GM23338 (cell line): ENCODE data around the gene CPNE4. TPM values are rescaled to one million over a fixed set of nuclear protein-coding genes. Genes with fewer than 3 reads are reported as not detected.

ENCODE experiments used
- ATAC-seq: fragments of 200-7000 bp; cut with Tn5 transposase; 3 replicates; pipeline ENCODE4 v1.9.1; 2020
- DNase-seq: peaks from one replicate; pipeline ENCODE4 v3.0.0-alpha.2; 2015; ENCODE audit warnings: low spot score
- H2AFZ ChIP-seq: fragments of 200-600 bp; sonication (generic); 2 replicates; pipeline ENCODE4 v1.8.0; 2016; ENCODE audit warnings: antibody characterized with exemption, mild to moderate bottlenecking, moderate library complexity
- H3F3A ChIP-seq: fragments of 200-600 bp; sonication (generic); replicated peaks from 2 replicates; pipeline ENCODE4 v1.8.0; 2017; ENCODE audit warnings: antibody characterized with exemption, mixed run types, low read depth
- H3K27ac ChIP-seq: fragments of 200-600 bp; sonication (generic); 2 replicates; pipeline ENCODE4 v1.6.1; 2016; ENCODE audit warnings: low read depth
- H3K27me3 ChIP-seq: fragments of 200-600 bp; sonication (generic); 2 replicates; pipeline ENCODE4 v1.8.0; 2016; ENCODE audit warnings: mild to moderate bottlenecking, mixed run types, moderate library complexity; ENCODE audit not compliant: insufficient read depth
- H3K36me3 ChIP-seq: fragments of 200-600 bp; sonication (generic); 2 replicates; pipeline ENCODE4 v1.8.0; 2016; ENCODE audit warnings: mild to moderate bottlenecking; ENCODE audit not compliant: insufficient read depth
- H3K4me1 ChIP-seq: fragments of 200-600 bp; sonication (generic); 2 replicates; pipeline ENCODE4 v1.8.0; 2016; ENCODE audit warnings: mild to moderate bottlenecking, moderate library complexity; ENCODE audit not compliant: insufficient read depth
- H3K4me2 ChIP-seq: fragments of 200-600 bp; sonication (generic); 2 replicates; pipeline ENCODE4 v1.7.1; 2017; ENCODE audit warnings: mixed run types
- H3K4me3 ChIP-seq: fragments of 200-600 bp; sonication (generic); 2 replicates; pipeline ENCODE4 v1.6.1; 2016; ENCODE audit warnings: mixed run types
- H3K79me2 ChIP-seq: fragments of 200-600 bp; sonication (generic); replicated peaks from 2 replicates; pipeline ENCODE4 v1.8.0; 2017; ENCODE audit warnings: mild to moderate bottlenecking; ENCODE audit not compliant: insufficient read depth
- H3K9me2 ChIP-seq: fragments of 200-600 bp; sonication (generic); 2 replicates; pipeline ENCODE4 v1.8.0; 2017; ENCODE audit not compliant: insufficient read depth
- H4K20me1 ChIP-seq: fragments of 200-600 bp; sonication (generic); replicated peaks from 2 replicates; pipeline ENCODE4 v1.8.0; 2017; ENCODE audit warnings: mild to moderate bottlenecking; ENCODE audit not compliant: insufficient read depth
- H3K27ac Mint-ChIP-seq: 2 replicates; pipeline ENCODE4 v1.8.0; 2020; ENCODE audit warnings: inconsistent platforms, mild to moderate bottlenecking, moderate library complexity, mixed read lengths
- H3K27me3 Mint-ChIP-seq: 3 replicates; pipeline ENCODE4 v1.8.0; 2022; ENCODE audit warnings: low read depth, mild to moderate bottlenecking, moderate library complexity, mixed read lengths, inconsistent platforms; ENCODE audit not compliant: insufficient read depth, poor library complexity
- H3K36me3 Mint-ChIP-seq: 3 replicates; pipeline ENCODE4 v1.8.0; 2021; ENCODE audit warnings: low read depth, mild to moderate bottlenecking, inconsistent platforms, moderate library complexity, mixed read lengths
- H3K4me1 Mint-ChIP-seq: 3 replicates; pipeline ENCODE4 v1.8.0; 2020; ENCODE audit warnings: mild to moderate bottlenecking, inconsistent platforms, mixed read lengths
- H3K4me3 Mint-ChIP-seq: 3 replicates; pipeline ENCODE4 v1.8.0; 2021; ENCODE audit warnings: moderate library complexity, mild to moderate bottlenecking, inconsistent platforms, mixed read lengths
- H3K9me3 Mint-ChIP-seq: 3 replicates; pipeline ENCODE4 v1.8.0; 2020; ENCODE audit warnings: moderate library complexity, mild to moderate bottlenecking, inconsistent platforms, mixed read lengths
- CREB1 ChIP-seq: fragments of 250-450 bp; sonication (Bioruptor Pico); IDR thresholded peaks from 2 replicates; pipeline ENCODE4 v1.5.0; 2020; ENCODE audit warnings: low read depth, mild to moderate bottlenecking, moderate library complexity
- ETS1 ChIP-seq: IDR thresholded peaks from 2 replicates; pipeline ENCODE4 v1.6.1; 2016; ENCODE audit warnings: antibody characterized with exemption
- EZH2 ChIP-seq: fragments of 200-600 bp; sonication (generic); IDR thresholded peaks from one replicate; pipeline ENCODE4 v1.8.0; 2017; ENCODE audit warnings: antibody characterized with exemption, mild to moderate bottlenecking, low read depth; ENCODE audit not compliant: unreplicated experiment
- EZH2phosphoT487 ChIP-seq: fragments of 200-600 bp; sonication (generic); IDR thresholded peaks from one replicate; pipeline ENCODE4 v1.8.1; 2018; ENCODE audit warnings: antibody characterized with exemption; ENCODE audit not compliant: unreplicated experiment
- JUNB ChIP-seq: IDR thresholded peaks from one replicate; pipeline ENCODE4 v1.6.1; 2016; ENCODE audit warnings: antibody characterized with exemption; ENCODE audit not compliant: unreplicated experiment
- NANOG ChIP-seq: IDR thresholded peaks from 2 replicates; pipeline ENCODE4 v1.6.1; 2016; ENCODE audit warnings: antibody characterized with exemption, borderline replicate concordance
- STAT1 ChIP-seq: IDR thresholded peaks from one replicate; pipeline ENCODE4 v1.6.1; 2016; ENCODE audit warnings: antibody characterized with exemption; ENCODE audit not compliant: unreplicated experiment
- ZNF114 ChIP-seq: fragments of 250-450 bp; sonication (Bioruptor Pico); IDR thresholded peaks from 2 replicates; pipeline ENCODE4 v1.5.0; 2020; ENCODE audit warnings: mild to moderate bottlenecking, moderate library complexity
- ZNF331 ChIP-seq: fragments of 250-450 bp; sonication (Bioruptor Pico); IDR thresholded peaks from 2 replicates; pipeline ENCODE4 v1.5.0; 2020; ENCODE audit warnings: low read depth, mild to moderate bottlenecking, moderate library complexity
- polyA plus RNA-seq: library from polyadenylated mRNA; unstranded; fragments of >200 nt; fragmentation: Nextera tagmentation; extraction: Ambion mirVana; gene quantifications from 2 replicates; pipeline ENCODE4 v1.2.1, GENCODE V29; 2016
- total RNA-seq: library from RNA; depleted of rRNA; stranded (reverse); fragments of >200 nt; shearing (Covaris generic); gene quantifications from 2 replicates; pipeline ENCODE4 v1.2.3, GENCODE V29; 2014
- TF ChIP-seq, protein P1 (sequence below), 2 experiments: fragments of 200-600 bp in 1 of 2; sonication (generic) in 1 of 2; conservative IDR thresholded peaks; 2 replicates each; pipeline versions ENCODE4 v1.5.1 to v1.6.1; 2016 to 2017; ENCODE audit warnings: antibody characterized with exemption in 2 of 2, low read depth in 2 of 2, mild to moderate bottlenecking in 2 of 2, moderate library complexity in 1 of 2
- TF ChIP-seq, protein P2 (sequence below): IDR thresholded peaks from one replicate; pipeline ENCODE4 v1.6.1; 2018; ENCODE audit warnings: antibody characterized with exemption; ENCODE audit not compliant: unreplicated experiment

The CPNE4 gene
- total and polyA plus RNA-seq, 2 experiments from 2014 or later = 2.0 to 6.5 TPM

GRCh38 chr3:131896285-131896684 is 138.5 kb downstream of the CPNE4 start (continued):
- TF ChIP-seq ETS1 = no peak
- TF ChIP-seq, protein P1, sequence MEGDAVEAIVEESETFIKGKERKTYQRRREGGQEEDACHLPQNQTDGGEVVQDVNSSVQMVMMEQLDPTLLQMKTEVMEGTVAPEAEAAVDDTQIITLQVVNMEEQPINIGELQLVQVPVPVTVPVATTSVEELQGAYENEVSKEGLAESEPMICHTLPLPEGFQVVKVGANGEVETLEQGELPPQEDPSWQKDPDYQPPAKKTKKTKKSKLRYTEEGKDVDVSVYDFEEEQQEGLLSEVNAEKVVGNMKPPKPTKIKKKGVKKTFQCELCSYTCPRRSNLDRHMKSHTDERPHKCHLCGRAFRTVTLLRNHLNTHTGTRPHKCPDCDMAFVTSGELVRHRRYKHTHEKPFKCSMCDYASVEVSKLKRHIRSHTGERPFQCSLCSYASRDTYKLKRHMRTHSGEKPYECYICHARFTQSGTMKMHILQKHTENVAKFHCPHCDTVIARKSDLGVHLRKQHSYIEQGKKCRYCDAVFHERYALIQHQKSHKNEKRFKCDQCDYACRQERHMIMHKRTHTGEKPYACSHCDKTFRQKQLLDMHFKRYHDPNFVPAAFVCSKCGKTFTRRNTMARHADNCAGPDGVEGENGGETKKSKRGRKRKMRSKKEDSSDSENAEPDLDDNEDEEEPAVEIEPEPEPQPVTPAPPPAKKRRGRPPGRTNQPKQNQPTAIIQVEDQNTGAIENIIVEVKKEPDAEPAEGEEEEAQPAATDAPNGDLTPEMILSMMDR (conservative IDR thresholded peaks at IDR 0.05; ENCODE audit: low read depth in 2 of 2) = no peak

GRCh38 chr3:131895766-131896165 is 139.0 kb downstream of the CPNE4 start:
- no peaks in the 10 kb centered on the region for H3K9me3 Mint-ChIP-seq
- Histone ChIP-seq H3K79me2 (no peaks in the 10 kb centered on the region), H3K9me2 (no peaks in the 10 kb centered on the region), H3K4me2 (no peak overlapping the region), H4K20me1 (no peaks in the 10 kb centered on the region), H3K27ac (no peak overlapping the region), H3K4me3 (no peak overlapping the region), H3F3A (no peaks in the 10 kb centered on the region), H3K36me3 (no peaks in the 10 kb centered on the region), H3K4me1 (no peaks in the 10 kb centered on the region), H2AFZ (no peak overlapping the region), H3K27me3 (no peaks in the 10 kb centered on the region)
- no peak overlapping the region for H3K27ac Mint-ChIP-seq
- H3K4me1 Mint-ChIP-seq = peaks cover 4% of the 10 kb centered on the region; the same call in 2 of the 3 replicates
- ATAC-seq (no peak), DNase-seq (no peak)
- no peak overlapping the region for H3K4me3 Mint-ChIP-seq
- no peaks in the 10 kb centered on the region for H3K36me3 Mint-ChIP-seq
- H3K27me3 Mint-ChIP-seq = no peaks in the 10 kb centered on the region
- TF ChIP-seq, protein P2, sequence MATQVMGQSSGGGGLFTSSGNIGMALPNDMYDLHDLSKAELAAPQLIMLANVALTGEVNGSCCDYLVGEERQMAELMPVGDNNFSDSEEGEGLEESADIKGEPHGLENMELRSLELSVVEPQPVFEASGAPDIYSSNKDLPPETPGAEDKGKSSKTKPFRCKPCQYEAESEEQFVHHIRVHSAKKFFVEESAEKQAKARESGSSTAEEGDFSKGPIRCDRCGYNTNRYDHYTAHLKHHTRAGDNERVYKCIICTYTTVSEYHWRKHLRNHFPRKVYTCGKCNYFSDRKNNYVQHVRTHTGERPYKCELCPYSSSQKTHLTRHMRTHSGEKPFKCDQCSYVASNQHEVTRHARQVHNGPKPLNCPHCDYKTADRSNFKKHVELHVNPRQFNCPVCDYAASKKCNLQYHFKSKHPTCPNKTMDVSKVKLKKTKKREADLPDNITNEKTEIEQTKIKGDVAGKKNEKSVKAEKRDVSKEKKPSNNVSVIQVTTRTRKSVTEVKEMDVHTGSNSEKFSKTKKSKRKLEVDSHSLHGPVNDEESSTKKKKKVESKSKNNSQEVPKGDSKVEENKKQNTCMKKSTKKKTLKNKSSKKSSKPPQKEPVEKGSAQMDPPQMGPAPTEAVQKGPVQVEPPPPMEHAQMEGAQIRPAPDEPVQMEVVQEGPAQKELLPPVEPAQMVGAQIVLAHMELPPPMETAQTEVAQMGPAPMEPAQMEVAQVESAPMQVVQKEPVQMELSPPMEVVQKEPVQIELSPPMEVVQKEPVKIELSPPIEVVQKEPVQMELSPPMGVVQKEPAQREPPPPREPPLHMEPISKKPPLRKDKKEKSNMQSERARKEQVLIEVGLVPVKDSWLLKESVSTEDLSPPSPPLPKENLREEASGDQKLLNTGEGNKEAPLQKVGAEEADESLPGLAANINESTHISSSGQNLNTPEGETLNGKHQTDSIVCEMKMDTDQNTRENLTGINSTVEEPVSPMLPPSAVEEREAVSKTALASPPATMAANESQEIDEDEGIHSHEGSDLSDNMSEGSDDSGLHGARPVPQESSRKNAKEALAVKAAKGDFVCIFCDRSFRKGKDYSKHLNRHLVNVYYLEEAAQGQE = no peak
- TF ChIP-seq CREB1 (no peak), STAT1 (no peak), ETS1 (no peak), ZNF114 (CRISPR knock-in tag) (no peak), ZNF331 (CRISPR knock-in tag) (no peak), NANOG (no peak), EZH2 (no peak), JUNB (no peak), EZH2phosphoT487 (no peak)
- TF ChIP-seq, protein P1 (conservative IDR thresholded peaks at IDR 0.05; ENCODE audit: low read depth in 2 of 2) = no peak
